GM12878 (cell line): ENCODE data around the gene HHLA2. TPM values are rescaled to one million over a fixed set of nuclear protein-coding genes. Genes with fewer than 3 reads are reported as not detected.

Experiments
- BACH1 ChIP-seq: fragments of 450-650 bp; IDR thresholded peaks from 2 replicates; pipeline ENCODE4 v1.6.1; 2017; ENCODE audit warnings: mild to moderate bottlenecking, borderline replicate concordance
- BMI1 ChIP-seq: fragments of 450-650 bp; IDR thresholded peaks from 2 replicates; pipeline ENCODE4 v1.6.1; 2016; ENCODE audit warnings: mild to moderate bottlenecking, moderate library complexity, borderline replicate concordance
- BRCA1 ChIP-seq: IDR thresholded peaks from 2 replicates; pipeline ENCODE4 v1.6.1; 2011; ENCODE audit warnings: low read depth, low read length, improper control_type of control experiment
- CBX3 ChIP-seq: fragments of 200-600 bp; sonication (generic); IDR thresholded peaks from 2 replicates; pipeline ENCODE4 v1.6.1; 2016; ENCODE audit warnings: low read depth, borderline replicate concordance
- CTCF ChIP-seq, 3 experiments: IDR thresholded peaks in 2 of 3; conservative IDR thresholded peaks in 1 of 3; 2 replicates each; pipeline ENCODE4 v1.5.1; 2011; ENCODE audit warnings: low read depth in 3 of 3, low read length in 3 of 3, mild to moderate bottlenecking in 3 of 3, control low read depth in 2 of 3, moderate library complexity in 2 of 3, inconsistent platforms in 1 of 3, mixed read lengths in 1 of 3; ENCODE audit not compliant: control insufficient read depth in 2 of 3, insufficient read depth in 1 of 3; ENCODE audit errors: extremely low read depth in 1 of 3
- ESRRA ChIP-seq: IDR thresholded peaks from 2 replicates; pipeline ENCODE4 v1.6.1; 2012; ENCODE audit warnings: mild to moderate bottlenecking, low read length, improper control_type of control experiment
- IKZF1 ChIP-seq: fragments of 450-650 bp; conservative IDR thresholded peaks from 2 replicates; pipeline ENCODE4 v1.6.1; 2017; ENCODE audit warnings: antibody characterized with exemption, mild to moderate bottlenecking
- MLLT1 ChIP-seq: fragments of 450-650 bp; IDR thresholded peaks from 2 replicates; pipeline ENCODE4 v1.6.1; 2016; ENCODE audit warnings: mild to moderate bottlenecking
- MTA2 ChIP-seq: fragments of 450-650 bp; IDR thresholded peaks from 2 replicates; pipeline ENCODE4 v1.6.1; 2016; ENCODE audit warnings: low read depth, mild to moderate bottlenecking, moderate library complexity
- NR2C1 ChIP-seq: fragments of 450-650 bp; IDR thresholded peaks from 2 replicates; pipeline ENCODE4 v1.6.1; 2017; ENCODE audit warnings: antibody characterized with exemption, mild to moderate bottlenecking, moderate library complexity
- NRF1 ChIP-seq: conservative IDR thresholded peaks from 2 replicates; pipeline ENCODE4 v1.6.1; 2011; ENCODE audit warnings: mild to moderate bottlenecking, low read depth, low read length, improper control_type of control experiment
- RFX5 ChIP-seq: IDR thresholded peaks from 2 replicates; pipeline ENCODE4 v1.6.1; 2011; ENCODE audit warnings: low read depth, low read length, improper control_type of control experiment
- TAF1 ChIP-seq: IDR thresholded peaks from 2 replicates; pipeline ENCODE4 v1.6.1; 2011; ENCODE audit warnings: mild to moderate bottlenecking, low read depth, low read length, borderline replicate concordance
- TCF7 ChIP-seq: IDR thresholded peaks from 2 replicates; pipeline ENCODE4 v1.6.1; 2014; ENCODE audit warnings: antibody characterized with exemption, borderline replicate concordance
- ZBTB4 ChIP-seq: fragments of 450-650 bp; formaldehyde crosslinking; IDR thresholded peaks from 2 replicates; pipeline ENCODE4 v1.4.0; 2022; ENCODE audit warnings: mild to moderate bottlenecking, moderate library complexity
- polyA plus RNA-seq, 11 experiments: library from polyadenylated mRNA; depleted of rRNA in 4 of 11; unstranded in 6 of 11; stranded (reverse) in 5 of 11; fragments of >200 nt; fragmentation: Nextera tagmentation in 4 of 11; fragmentation: Illumina TruSeq in 1 of 11; extraction: Ambion mirVana in 4 of 11; extraction: Trizol in 1 of 11; gene quantifications; 1 replicate in 1 of 11; 2 replicates in 10 of 11; pipeline versions ENCODE4 v1.2.1 to v1.2.3, GENCODE V29; 2011 to 2016; ENCODE audit warnings: inconsistent platforms in 2 of 11, missing spikeins in 2 of 11, low read depth in 1 of 11
- total RNA-seq, 4 experiments: library from RNA; depleted of rRNA in 3 of 4; stranded (reverse); fragments of >200 nt in 3 of 4; fragmentation: Illumina TruSeq in 1 of 4; extraction: Trizol in 1 of 4; gene quantifications; 2 replicates each; pipeline versions ENCODE4 v1.2.1 to v1.2.3, GENCODE V29; 2013 to 2021
- TF ChIP-seq, protein P1 (sequence below): fragments of 150-350 bp; IDR thresholded peaks from 2 replicates; pipeline ENCODE4 v1.6.1; 2016; ENCODE audit warnings: low read depth, low read length
- TF ChIP-seq, protein P2 (sequence below): fragments of 450-650 bp; IDR thresholded peaks from 2 replicates; pipeline ENCODE4 v1.6.1; 2017; ENCODE audit warnings: mild to moderate bottlenecking, moderate library complexity

The HHLA2 gene
- total and polyA plus RNA-seq, 10 of the 15 experiments (the other 5 are each of a cell fraction or from before 2014, with no cell fraction given): 0.11 to 1.3 (median 0.28) TPM; not detected in 1

DNA sequence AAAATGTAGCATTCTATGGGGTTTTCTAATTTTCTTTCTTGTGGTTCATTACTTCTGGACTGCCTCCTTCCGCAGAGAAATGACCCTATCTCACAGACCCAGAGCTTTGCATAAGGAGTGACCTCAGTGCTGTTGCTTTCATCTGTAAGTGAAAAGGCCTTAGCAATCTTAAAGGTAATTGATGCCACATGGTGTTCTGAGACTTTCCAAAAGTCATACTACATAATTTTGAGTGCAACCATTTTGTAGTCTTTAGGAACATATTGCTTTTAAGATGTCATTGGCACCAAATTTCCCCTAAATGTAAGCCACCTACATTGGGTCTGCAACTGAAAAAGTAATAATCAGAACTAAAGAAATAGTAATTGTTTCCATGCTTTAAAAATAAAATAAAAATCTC lies 9.2 kb upstream of the HHLA2 start (continued):
- no peak for TF ChIP-seq MLLT1
- TF ChIP-seq CTCF (IDR thresholded peaks at IDR 0.05 in 2 of 3, conservative IDR thresholded peaks at IDR 0.05 in 1 of 3; ENCODE audit: control insufficient read depth in 2 of 3, extremely low read depth in 1 of 3, insufficient read depth in 1 of 3, low read depth in 3 of 3, low read length in 3 of 3): no peak
- no peak for TF ChIP-seq BACH1
- TF ChIP-seq ESRRA: no peak
- TF ChIP-seq, protein P1, sequence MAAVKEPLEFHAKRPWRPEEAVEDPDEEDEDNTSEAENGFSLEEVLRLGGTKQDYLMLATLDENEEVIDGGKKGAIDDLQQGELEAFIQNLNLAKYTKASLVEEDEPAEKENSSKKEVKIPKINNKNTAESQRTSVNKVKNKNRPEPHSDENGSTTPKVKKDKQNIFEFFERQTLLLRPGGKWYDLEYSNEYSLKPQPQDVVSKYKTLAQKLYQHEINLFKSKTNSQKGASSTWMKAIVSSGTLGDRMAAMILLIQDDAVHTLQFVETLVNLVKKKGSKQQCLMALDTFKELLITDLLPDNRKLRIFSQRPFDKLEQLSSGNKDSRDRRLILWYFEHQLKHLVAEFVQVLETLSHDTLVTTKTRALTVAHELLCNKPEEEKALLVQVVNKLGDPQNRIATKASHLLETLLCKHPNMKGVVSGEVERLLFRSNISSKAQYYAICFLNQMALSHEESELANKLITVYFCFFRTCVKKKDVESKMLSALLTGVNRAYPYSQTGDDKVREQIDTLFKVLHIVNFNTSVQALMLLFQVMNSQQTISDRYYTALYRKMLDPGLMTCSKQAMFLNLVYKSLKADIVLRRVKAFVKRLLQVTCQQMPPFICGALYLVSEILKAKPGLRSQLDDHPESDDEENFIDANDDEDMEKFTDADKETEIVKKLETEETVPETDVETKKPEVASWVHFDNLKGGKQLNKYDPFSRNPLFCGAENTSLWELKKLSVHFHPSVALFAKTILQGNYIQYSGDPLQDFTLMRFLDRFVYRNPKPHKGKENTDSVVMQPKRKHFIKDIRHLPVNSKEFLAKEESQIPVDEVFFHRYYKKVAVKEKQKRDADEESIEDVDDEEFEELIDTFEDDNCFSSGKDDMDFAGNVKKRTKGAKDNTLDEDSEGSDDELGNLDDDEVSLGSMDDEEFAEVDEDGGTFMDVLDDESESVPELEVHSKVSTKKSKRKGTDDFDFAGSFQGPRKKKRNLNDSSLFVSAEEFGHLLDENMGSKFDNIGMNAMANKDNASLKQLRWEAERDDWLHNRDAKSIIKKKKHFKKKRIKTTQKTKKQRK: no peak
- no peak for TF ChIP-seq TAF1
- TF ChIP-seq IKZF1: no peak
- no peak for TF ChIP-seq ZBTB4 (CRISPR knock-in tag)
- no peak for TF ChIP-seq NR2C1
- TF ChIP-seq MTA2: peak; percentile 67
- TF ChIP-seq BMI1: no peak
- TF ChIP-seq, protein P2, sequence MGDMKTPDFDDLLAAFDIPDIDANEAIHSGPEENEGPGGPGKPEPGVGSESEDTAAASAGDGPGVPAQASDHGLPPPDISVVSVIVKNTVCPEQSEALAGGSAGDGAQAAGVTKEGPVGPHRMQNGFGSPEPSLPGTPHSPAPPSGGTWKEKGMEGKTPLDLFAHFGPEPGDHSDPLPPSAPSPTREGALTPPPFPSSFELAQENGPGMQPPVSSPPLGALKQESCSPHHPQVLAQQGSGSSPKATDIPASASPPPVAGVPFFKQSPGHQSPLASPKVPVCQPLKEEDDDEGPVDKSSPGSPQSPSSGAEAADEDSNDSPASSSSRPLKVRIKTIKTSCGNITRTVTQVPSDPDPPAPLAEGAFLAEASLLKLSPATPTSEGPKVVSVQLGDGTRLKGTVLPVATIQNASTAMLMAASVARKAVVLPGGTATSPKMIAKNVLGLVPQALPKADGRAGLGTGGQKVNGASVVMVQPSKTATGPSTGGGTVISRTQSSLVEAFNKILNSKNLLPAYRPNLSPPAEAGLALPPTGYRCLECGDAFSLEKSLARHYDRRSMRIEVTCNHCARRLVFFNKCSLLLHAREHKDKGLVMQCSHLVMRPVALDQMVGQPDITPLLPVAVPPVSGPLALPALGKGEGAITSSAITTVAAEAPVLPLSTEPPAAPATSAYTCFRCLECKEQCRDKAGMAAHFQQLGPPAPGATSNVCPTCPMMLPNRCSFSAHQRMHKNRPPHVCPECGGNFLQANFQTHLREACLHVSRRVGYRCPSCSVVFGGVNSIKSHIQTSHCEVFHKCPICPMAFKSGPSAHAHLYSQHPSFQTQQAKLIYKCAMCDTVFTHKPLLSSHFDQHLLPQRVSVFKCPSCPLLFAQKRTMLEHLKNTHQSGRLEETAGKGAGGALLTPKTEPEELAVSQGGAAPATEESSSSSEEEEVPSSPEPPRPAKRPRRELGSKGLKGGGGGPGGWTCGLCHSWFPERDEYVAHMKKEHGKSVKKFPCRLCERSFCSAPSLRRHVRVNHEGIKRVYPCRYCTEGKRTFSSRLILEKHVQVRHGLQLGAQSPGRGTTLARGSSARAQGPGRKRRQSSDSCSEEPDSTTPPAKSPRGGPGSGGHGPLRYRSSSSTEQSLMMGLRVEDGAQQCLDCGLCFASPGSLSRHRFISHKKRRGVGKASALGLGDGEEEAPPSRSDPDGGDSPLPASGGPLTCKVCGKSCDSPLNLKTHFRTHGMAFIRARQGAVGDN: no peak
- no peak for TF ChIP-seq CBX3
- TF ChIP-seq NRF1: no peak
- TF ChIP-seq BRCA1: no peak
- no peak for TF ChIP-seq RFX5
- peak; percentile 62; the same call in 1 of the 2 replicates for TF ChIP-seq TCF7
